Stomach (tissue), 4 donors: ENCODE data around the gene NKAP.
"Not testable (repeated sequence)": the region's sequence is repeated elsewhere in the genome, so short reads cannot be mapped to it uniquely, and the experiment has no call there.

Experiments used
- CTCF ChIP-seq, 7 experiments: fragments of 450-650 bp in 4 of 7; fragments of 200-600 bp in 3 of 7; sonication (generic) in 3 of 7; IDR thresholded peaks; one replicate each; pipeline ENCODE4 v1.5.1; 2016 to 2019; ENCODE audit warnings: antibody characterized with exemption in 7 of 7, control low read depth in 2 of 7, mild to moderate bottlenecking in 1 of 7
- EP300 ChIP-seq: sonication (generic); formaldehyde crosslinking; IDR thresholded peaks from one replicate; pipeline ENCODE4 v1.6.1; 2017; ENCODE audit warnings: antibody characterized with exemption
- POLR2A ChIP-seq, 4 donors: fragments of 450-650 bp; IDR thresholded peaks; one replicate each; pipeline ENCODE4 v1.6.1; 2016; ENCODE audit warnings: antibody characterized with exemption in 4 of 4, control low read depth in 2 of 4, mild to moderate bottlenecking in 1 of 4, moderate library complexity in 1 of 4
- POLR2AphosphoS5 ChIP-seq, 3 donors: sonication (generic); formaldehyde crosslinking; IDR thresholded peaks; one replicate each; pipeline ENCODE4 v1.6.1; 2016; ENCODE audit warnings: antibody characterized with exemption in 3 of 3

GRCh38 chrX:119955807-119956570 is 12.4 kb upstream of the NKAP start:
- TF ChIP-seq CTCF (IDR thresholded peaks at IDR 0.05); EP300; POLR2AphosphoS5 (IDR thresholded peaks at IDR 0.05); POLR2A (IDR thresholded peaks at IDR 0.05): not testable (repeated sequence)
